Measurements from ENCODE around the gene COIL.
A peak's percentile ranks its signal among the peaks of the same experiment; 100 is the strongest.

Gene COIL

DNA sequence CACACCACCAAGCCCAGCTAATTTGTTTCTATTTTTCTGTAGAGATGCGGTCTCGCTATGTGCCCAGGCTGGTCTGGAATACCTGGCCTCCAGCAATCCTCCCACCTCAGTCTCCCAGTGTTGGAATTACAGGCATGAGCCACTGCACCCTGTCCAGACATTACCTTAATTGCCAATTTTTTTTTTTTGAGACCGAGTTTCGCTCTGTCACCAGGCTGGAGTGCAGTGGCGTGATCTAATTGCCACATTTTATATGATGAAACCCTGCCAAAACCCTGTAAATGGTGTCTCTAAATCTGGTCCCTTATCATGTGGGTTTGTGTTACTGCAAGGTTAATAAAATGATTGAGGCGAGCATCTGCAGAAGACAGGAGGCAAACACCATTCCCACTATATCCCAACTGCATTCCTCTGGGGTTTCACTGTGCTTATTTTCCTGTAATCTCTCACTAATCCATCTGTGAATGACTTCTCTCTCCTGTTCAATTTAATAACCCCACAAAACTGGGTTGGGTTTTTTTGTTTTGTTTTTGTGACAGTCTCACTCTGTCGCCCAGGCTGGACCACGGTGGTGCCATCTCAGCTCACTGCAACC is 27.6 kb downstream of the COIL start:
- no peak for DNase-seq

DNA sequence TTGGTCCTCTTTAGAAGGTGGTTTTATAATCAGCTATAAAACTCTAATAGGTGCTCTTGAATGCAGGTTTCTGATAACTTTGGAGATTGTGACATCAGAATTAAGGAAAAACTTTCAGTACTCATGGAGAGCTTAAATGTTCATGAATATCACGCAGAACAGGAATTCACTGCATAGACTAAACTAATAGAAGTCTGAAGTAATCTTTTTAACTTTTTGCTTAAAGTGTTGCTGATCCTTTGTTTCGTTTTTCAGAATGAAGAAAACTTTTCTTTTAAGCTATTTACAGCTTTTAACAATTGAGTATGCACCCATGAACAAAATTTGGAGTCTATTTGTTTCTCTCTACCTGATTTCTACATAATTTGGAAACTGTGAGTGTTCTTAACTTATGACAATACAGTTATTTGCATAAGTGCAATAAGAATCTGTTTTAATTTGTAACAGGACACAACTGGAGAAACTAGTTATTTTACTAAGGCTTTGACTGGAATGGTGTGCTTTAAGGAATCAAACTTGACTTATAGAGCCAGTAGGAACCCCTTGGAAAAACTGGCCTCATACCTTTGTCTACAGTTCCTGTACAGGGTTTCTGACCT is 30.0 kb downstream of the COIL start:
- no peak for DNase-seq

DNA sequence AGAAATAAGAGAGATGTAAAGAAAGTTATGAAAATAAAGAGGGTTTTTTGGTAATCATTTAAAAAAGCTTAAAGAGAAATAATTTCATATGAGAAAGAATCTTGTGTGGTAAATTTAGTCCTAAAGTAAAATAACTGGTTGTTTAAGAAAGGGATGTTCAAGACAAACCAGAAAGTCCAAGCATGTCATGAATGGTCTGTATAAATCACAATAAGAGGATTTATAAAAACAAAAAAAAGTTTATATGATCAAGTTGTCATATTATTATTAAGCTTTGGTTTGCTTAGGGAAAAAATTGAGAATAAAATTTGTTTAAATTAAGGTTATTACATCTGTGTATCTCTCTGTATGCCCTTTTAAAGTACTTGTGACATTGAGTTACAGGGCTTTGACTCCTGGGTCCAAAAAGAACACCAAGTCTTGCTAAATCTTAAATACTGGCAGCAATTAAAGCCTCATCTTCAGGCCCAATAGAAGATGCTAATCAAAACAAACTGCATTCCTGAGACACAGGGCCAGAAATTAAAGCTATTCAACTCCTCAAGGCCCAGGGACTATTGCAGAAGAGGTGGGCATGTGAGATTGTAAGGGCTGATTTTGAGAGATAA is 31.4 kb downstream of the COIL start:
- no peak for DNase-seq

DNA sequence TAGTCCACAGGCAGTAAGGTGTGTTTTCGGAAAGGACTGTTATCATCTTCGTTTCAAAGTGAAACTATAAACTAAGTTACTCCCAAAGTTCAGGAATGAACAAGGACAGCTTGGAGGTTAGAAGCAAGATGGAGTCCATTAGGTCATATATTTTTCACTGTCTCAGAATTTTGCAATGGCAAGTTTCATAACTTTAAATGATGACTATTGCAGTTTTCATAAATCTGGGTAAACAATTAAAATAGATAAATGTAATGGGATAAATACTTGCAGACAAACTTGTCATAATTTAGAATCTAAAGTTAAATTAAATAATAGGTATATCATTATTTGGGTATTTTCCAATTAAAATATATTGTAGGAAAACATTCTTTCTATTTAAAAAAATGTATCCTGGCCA is 32.3 kb downstream of the COIL start:
- DNase-seq = no peak

DNA sequence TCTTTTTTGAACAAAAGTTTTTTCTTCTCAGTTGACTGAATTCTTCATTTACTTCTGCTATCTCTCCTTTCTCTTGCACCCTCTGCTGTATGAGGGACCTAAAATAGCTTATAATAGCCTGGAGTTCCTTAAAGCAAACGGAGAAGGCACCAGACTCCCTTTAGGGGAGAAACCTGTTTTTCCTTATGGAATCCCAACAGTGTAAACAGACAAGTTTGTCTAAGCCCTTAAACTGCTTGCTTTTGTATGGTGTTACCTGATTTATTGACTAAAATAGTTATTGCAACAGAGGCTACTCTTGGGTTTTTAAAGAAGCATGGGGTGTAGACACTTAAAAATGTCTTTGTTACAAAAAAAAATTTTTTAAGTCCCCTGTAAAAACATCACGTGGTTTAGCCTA is 34.1 kb downstream of the COIL start:
- no peak for DNase-seq

DNA sequence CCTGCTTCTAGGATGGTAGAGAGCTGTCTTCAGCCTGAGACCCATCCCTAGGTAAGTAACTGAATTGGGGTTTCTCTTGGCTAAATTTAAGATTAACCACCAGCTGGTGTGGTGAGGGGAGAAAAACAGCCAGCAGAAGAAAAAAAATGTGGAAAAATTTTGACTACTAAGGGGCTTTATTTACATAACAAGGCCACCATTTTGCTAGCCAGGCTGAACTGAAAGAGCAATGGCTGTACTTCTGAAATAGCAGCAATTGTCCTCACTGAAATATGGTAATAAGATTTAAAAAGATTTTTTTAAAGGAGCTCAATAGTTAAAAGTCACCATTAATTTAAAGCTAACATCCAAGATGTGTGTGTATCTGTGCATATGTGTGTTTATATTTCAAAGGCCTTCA is 34.6 kb downstream of the COIL start:
- no peak for DNase-seq

DNA sequence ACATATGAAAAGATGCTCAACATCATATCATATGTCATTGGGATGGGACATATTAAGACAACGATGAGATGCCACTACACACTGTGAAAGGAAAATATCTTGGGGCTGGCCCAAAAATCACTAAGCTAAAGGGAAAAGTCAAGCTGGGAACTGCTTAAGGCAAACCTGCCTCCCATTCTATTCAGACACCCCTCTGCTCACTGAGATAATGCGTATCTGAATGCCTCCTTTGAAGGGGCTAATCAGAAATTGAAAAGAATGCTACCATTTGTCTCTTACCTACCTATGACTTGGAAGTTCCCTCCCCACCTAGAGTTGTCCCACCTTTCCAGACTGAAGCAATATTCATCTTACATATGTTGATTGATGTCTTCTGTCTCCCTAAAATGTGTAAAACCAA is 35.8 kb downstream of the COIL start:
- DNase-seq = no peak

DNA sequence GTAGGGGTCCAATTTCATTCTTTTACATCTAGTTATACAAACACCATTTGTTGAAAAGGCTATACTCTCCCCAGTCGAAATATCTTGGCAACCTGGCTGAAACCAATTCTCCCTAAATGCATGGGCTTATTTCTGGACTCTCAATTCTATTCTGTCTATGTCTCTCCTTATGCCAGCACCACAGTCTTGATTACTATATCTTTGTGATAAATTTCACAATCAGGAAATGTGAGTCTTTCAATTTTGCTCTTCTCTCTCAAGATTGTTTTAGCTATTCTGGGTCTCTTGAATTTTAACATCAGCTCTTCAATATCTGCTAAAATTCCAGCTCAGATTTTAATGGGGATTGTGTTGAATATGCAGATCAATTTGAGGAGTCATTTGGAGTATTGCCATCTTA is 41.1 kb downstream of the COIL start:
- DNase-seq = no peak

DNA sequence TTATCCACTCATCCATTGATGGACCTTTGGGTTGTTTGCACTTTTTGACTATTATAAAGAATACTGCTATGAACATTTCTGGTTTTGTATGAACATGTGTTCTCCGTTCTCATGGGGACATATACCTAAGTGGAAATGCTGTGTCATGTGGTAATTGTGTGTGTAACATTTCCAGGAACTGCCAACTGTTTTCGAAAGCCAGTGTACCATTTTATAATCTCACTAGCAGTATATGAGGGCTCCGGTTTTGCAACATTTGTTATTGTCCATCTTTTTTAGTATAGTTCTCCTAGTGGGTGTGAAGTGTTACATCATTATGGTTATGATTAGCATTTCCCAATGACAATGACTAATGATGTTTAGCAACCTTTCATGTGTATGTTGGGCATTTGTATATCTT is 41.9 kb downstream of the COIL start:
- DNase-seq = no peak

DNA sequence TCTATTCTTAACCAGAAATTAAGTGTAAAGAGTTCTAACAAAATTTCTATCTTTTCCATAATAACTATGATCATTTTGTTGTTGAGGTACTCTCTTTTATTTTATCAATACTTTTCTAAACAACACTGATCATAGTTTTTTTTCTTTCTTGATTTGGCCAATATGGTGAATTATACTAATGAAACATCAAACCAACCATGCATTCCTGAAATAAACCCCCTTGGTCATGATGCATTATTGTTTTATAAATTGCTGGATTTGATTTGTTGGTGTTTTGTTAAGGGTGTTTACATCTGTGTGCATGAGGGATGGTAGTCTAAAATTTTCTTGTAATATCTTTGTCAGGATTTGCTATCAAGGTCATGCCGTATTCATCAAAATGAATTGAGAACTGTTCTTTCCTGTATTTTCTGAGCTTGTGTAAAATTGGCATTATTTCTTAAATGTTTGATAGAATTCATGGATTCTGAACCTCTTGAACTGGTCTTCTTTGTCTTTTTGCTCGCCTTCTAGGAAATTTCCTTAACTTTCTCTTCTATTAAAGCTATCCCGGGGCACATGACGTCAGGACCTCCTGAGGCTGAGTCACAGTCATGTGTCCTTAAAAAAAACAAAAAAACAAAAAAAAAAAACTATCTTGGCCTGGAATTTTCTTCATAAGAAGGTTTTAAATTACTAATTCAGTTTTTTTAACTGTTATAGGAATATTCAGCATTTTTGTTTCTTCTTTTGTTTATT is 43.1 kb downstream of the COIL start:
- no peak for DNase-seq

DNA sequence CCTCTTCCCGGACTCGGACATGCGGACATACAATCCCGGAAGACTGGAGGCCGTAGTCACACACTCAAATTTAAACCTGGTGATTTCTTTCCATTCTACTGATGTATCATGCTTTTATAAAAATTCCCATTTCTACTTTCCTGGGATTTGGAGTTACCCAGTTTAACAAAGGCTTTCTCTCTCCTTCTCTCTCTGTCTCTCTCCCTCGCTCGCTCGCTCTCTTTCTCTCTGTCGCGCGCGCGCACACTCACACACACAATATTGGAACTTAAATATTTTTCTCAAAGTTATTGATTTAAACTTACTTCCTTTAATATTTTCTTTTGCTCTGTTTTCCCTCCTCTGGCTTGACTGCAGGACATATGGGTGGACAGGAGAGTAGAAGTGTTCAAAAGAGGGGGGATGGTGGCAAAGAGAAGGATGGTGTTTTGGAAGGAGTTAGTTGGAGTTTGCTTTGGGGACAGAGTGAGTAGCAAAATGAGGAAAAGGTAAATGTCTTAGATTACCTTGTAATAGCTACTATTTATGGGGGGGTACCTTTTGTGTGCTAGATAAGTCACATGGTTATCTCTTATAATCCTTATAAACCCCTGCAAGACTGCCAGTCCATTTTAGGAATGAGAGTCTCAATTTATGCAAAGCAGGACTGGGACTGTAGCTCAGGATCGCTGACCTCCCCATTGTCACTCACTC is 46.1 kb downstream of the COIL start:
- DNase-seq = no peak

DNA sequence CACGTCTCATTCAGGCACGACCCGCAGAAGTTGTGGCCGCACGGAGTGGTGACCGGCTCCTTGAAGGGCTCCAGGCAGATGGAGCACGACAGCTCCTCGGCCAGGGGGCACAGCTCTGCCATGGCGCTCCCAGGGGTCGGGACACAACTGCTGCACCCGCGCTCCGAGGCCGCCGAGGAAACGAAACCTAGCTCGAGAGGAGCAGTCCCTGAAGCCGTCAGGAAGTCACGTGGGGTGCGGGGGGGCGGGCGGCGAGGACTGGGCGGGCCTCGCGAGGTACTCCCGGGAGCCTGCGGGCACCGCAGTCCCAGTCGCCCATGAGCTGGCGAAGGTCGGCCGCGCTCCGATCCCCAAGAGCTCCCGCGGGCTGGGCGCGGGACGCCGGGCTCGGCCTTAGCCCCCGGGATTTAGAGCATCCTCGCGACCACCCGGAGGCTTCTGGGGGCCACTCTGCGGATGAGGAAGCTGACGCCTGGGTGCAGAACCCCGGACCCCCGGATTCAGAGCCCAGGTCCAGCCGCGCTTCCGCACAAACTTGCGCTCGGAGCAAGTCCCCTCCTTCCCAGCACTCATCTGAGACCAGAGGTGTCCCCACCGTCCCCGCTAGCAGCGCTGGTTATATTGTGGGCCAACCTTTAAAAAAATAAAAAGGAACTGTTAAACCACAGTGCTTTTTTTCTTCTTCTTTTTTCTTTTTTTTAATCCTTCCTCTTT is 46.8 kb downstream of the COIL start, which contains the start of gene TRIM25:
Gene TRIM25, minus strand, starts transcription at position 183 of the 714 bp plus-strand sequence. Its CDS starts 61 bp downstream, at position 122.
- peak; percentile 83 for DNase-seq

DNA sequence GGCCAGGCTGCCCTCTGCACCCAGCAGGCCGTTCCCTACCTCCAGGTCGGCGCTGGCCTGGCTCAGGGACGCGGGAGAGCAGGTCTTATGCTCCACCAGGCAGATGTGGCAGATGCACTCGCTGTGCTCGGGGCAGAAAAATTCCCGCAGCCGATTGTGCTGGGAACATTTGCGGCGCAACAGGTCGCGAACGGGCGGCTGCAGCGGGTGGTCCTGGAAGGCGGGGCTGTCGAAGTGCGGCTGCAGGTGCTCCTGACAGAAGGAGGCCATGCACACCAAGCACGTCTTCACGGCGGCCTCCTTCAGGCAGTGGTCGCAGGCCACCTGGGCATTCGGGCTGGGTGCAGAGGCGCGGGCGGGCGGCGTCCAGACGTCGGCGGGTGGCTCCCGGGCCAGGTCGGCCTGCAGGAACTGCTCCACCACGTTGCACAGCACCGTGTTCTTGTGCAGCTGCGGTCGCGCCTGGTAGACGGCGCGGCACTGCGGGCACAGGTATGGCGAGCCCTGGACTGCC is 47.4 kb downstream of the COIL start:
- peak; percentile 33 for DNase-seq

DNA sequence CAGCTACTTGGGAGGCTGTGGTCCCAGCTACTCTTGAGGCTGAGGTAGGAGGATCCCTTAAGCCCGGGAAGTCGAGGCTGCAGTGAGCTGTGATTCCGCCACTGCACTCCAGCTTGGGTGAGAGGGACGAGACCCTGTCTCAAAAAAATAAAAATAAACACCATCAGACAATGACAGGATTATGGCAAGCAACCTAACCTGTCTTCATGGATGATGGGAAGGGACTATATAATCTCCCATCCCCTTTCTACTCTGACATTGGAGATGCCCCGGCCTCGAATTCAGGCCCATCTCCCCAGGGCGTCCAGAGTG is 47.9 kb downstream of the COIL start:
- DNase-seq = no peak

DNA sequence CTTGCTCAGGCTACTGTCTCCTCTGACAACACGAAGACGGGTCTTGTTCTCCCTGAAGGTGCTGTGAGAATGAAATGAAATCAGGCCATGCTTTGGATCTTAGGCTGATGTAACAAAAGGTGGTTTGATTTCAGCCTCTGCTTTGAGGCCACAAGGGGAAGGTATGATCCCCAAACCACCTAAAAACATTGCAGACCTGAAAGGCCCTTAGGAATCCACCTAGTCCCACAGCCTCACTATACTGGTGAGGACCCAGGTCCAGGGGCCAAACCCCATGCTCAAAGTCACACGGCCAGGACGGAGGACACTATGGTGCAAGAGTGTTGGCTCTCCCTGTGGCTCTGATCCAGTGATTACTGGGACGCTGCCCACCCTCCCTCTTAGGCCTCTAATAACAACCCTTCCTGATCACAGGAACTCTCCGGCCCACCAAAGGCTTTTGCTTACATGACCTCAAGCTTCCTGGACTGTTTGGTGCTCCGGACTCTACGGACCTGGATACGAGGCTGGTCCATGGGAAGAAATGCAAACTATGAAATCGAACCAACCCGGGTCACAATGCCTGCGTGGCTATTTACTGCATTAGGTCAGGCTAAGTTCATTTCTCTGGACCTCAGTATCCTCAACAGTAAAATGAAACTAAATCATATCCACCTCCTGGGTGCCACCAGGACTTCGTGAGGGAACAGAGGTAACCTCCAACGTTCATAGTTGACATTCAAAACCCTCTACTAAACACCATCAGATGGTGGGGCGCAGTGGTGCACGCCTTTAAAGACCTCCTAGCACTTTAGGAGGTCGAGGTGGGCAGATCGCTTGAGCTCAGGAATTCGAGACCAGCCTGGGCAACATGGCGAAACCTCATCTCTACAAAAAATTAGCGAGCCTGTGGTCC is 48.5 kb downstream of the COIL start:
- DNase-seq = no peak

DNA sequence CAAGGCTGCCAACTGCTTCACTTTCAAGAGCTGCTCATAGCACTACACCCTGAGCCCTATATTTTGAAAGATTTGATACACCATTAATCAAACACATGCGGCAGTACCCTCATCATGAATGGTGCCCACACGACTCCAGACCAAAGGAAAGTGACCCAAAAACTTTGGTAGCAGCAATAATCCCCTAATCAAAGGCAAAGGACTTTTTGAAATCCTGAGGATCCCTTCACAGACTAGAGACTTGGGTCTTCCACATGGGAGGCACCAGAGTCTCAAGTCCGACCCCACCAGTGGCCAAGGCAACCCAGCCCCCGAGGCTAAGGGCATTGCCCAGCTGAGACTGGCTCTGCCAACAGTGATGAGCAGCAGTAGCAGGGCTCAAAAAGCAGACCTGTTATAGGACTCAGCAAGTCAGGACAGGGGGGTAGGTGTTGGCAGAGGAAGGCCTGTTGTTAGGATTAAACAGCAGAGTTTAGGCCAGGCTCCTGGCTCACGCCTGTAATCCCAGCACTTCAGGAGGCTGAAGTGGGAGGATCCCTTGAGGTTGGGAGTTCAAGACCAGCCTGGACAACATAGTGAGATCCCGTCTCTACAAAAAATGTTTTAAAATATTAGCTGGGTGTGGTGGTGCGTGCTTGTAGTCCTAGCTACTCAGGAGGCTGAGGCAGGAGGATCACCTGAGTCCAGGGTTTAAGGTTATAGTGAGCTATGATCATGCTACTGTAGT is 50.2 kb downstream of the COIL start:
- no peak for DNase-seq

DNA sequence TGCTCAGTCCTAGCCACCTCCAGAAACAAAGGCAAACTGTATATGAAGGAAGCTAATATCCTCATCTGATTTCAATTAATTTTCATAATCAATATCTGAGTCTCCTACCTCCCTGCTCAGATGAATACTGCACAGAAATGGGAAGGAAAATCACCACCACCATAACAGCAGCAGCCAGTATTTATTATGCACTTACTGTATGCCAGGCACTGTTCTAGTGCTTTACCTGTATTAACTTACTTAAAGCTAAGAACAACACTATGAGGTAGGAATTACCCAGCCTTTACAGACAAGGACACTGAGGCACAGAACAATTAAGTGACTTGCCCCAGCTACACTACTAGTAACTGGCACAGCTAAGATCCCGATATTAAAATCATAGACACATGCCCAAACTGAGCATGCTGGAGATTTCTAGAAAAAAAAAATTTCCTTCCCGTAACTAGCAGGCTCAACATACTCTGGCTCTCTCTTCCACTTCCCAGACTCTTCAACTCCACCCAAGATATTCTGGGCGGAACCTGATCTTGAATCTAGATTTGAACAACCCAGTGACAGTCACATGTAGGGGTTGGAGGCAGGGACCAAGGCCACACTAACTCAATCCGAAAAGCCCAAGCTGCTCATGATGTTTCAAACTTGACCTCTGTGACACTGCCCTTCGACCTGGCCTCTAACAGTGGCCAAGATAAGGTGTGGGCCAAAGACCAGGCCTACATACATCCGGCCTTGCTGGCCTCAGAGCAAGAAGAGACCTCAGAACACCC is 50.9 kb downstream of the COIL start:
- no peak for DNase-seq

DNA sequence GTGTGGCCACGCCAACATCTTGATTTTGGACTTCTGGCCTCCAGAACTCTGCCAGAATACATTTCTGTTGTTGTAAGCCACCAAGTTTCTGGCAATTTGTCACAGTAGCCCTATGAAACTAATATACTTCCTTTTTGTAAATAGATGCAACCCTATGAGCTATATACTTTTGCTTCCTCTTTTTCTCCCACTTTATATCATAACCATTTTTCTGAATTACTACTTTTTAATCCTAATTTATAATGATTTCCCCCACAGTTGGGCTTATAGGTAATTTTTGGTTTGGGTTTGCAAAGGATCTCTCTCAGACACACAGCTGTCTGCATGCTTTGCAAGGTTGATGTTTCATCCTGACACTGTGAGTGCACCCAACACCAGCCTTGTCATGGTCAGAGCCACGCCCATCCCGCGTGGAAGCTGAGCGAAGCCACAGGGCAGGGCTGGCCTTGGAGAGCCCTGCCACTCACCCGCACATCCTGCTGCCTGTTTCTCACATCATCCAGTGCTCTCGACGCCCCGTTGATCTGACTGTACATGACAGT is 52.8 kb downstream of the COIL start:
- no peak for DNase-seq

DNA sequence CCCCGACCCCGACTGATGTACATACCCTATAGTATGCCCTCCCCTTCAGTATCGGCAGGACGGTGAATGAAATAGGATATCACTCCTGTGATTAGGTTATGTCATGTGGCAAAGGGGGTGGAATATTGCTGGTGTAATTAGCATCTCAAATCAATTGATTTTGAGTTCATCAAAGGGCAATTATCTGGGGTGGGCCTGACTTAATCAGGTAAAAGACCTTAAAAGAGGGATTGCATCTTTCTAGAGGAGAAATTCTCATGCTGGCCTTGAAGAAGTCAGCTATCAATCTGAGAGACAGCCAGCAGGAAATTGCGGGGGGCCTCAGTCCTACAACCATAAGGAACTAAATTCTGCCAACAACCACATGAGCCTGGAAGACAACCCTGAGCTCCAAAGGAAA is 57.3 kb downstream of the COIL start:
- DNase-seq = no peak

DNA sequence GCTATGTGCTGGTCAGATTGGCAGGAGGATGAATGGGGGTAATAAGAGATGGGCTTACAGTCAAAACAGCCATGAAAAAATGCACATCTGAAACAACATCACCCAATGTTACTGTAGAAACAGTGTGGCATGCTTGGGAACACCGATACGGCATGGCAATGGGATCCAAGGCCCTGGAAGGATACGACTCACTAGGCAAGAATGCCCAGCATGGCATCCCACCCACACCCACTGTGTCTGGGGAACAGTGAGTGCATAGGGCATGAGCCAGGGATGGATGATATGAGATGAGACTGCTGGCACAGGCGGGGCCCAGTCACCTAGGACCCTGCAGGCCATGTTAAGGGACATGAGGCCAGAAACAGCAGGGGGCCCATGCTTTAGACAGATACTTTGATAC is 58.5 kb downstream of the COIL start:
- DNase-seq = no peak

All from NCI-H1105 (cell line).